ENCODE data around the gene CYB561.

DNA sequence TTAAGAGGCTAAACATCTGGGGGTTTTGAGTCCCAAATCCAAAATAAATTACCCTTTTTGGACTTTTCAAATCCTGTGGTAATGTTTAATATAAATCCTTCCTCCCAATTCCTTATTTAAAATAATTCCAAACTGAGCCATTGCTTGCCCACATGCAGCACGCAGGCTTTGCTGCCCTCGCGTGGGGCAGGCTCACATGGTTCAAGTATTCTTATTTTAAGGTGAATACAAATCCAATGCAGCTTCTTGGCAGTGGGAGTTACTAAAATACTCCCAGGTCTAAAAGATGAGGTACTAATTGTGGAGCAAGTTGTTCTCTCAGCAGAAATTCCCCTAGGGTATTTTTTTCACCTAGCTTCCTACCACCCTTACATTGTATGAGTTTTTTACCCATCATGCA, 33.0 kb downstream of the CYB561 start:
- TF ChIP-seq, protein P1, sequence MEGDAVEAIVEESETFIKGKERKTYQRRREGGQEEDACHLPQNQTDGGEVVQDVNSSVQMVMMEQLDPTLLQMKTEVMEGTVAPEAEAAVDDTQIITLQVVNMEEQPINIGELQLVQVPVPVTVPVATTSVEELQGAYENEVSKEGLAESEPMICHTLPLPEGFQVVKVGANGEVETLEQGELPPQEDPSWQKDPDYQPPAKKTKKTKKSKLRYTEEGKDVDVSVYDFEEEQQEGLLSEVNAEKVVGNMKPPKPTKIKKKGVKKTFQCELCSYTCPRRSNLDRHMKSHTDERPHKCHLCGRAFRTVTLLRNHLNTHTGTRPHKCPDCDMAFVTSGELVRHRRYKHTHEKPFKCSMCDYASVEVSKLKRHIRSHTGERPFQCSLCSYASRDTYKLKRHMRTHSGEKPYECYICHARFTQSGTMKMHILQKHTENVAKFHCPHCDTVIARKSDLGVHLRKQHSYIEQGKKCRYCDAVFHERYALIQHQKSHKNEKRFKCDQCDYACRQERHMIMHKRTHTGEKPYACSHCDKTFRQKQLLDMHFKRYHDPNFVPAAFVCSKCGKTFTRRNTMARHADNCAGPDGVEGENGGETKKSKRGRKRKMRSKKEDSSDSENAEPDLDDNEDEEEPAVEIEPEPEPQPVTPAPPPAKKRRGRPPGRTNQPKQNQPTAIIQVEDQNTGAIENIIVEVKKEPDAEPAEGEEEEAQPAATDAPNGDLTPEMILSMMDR (conservative IDR thresholded peaks at IDR 0.05; ENCODE audit: low read depth, low read length) = no peak
- no peak for TF ChIP-seq EZH2 (IDR thresholded peaks at IDR 0.05; ENCODE audit: low read length, unreplicated experiment)
